Activated B cell treated with CpG ODN at 0.5 μM for 24 hours (primary cell): ENCODE data around the gene SYT13. TPM values are rescaled to one million over a fixed set of nuclear protein-coding genes. Genes with fewer than 3 reads are reported as not detected.

ENCODE experiments used
- ATAC-seq: fragments of 200-7000 bp; cut with Tn5 transposase; one replicate; pipeline ENCODE4 v1.10.0; 2021; ENCODE audit warnings: low read depth, mild to moderate bottlenecking, moderate library complexity
- CTCF ChIA-PET: fragments of 350-600 bp; sonication (Branson Sonifier 250); formaldehyde crosslinking; loops from one replicate; lab custom pipeline; 2021; ENCODE audit warnings: antibody characterized with exemption; lab: Charles Lee
- POLR2A ChIA-PET: fragments of 350-600 bp; sonication (Branson Sonifier 250); formaldehyde crosslinking; loops from one replicate; lab custom pipeline; 2021; ENCODE audit warnings: antibody characterized with exemption; lab: Charles Lee
- DNase-seq: peaks from one replicate; pipeline ENCODE4 v3.0.0; 2022
- H3K27ac Mint-ChIP-seq: one replicate; pipeline ENCODE4 v1.8.0; 2020; ENCODE audit warnings: mixed read lengths
- H3K27me3 Mint-ChIP-seq: one replicate; pipeline ENCODE4 v1.8.0; 2021; ENCODE audit warnings: mixed read lengths
- H3K36me3 Mint-ChIP-seq: one replicate; pipeline ENCODE4 v1.8.0; 2021; ENCODE audit warnings: low read depth, mixed read lengths
- H3K4me1 Mint-ChIP-seq: one replicate; pipeline ENCODE4 v1.8.0; 2021; ENCODE audit warnings: mixed read lengths
- H3K4me3 Mint-ChIP-seq: one replicate; pipeline ENCODE4 v1.8.0; 2020; ENCODE audit warnings: mild to moderate bottlenecking, mixed read lengths
- H3K9me3 Mint-ChIP-seq: one replicate; pipeline ENCODE4 v1.8.0; 2020; ENCODE audit warnings: mixed read lengths
- CTCF ChIP-seq: fragments of 200-600 bp; IDR thresholded peaks from one replicate; pipeline ENCODE4 v1.8.0; 2022; ENCODE audit warnings: antibody characterized with exemption, mild to moderate bottlenecking
- intact Hi-C: fragments of 100-400 bp; cut with micrococcal nuclease; formaldehyde crosslinking; loops from one replicate; pipeline ENCODE4 v1.15.1; 2024
- total RNA-seq: library from RNA; stranded (reverse); gene quantifications from 2 replicates; pipeline ENCODE4 v1.2.3, GENCODE V29; 2022

The SYT13 gene
- total RNA-seq, 1 donor from 2014 or later, result not detected

GRCh38 chr11:45265969-45266675 lies 20.0 kb downstream of the SYT13 start:
- CTCF ChIA-PET, result no interaction called here
- no peak for TF ChIP-seq CTCF
- no peak for DNase-seq

GRCh38 chr11:45264839-45265515 lies 21.2 kb downstream of the SYT13 start:
- CTCF ChIA-PET, result no interaction called here

More at GRCh38 chr11:45265969-45266675, 20.0 kb downstream of the SYT13 start:
- ATAC-seq, result no peak
- POLR2A ChIA-PET, result interaction anchor here (0.6 kb wide), 1 partner anchor 57 kb away, joined by 4 read pairs; no protein-coding TSS in a partner anchor
- Mint-ChIP-seq H3K27me3 (peaks cover 29% of the 10 kb centered on the region), H3K9me3 (peaks cover under 1% of the 10 kb centered on the region), H3K4me3 (no peak overlapping the region), H3K36me3 (no peaks in the 10 kb centered on the region), H3K27ac (no peak overlapping the region), H3K4me1 (no peaks in the 10 kb centered on the region)
- intact Hi-C loops, result no loop called here

GRCh38 chr11:45263773-45264172 lies 22.4 kb downstream of the SYT13 start:
- ChIA-PET POLR2A (no interaction called here), CTCF (no interaction called here)
- Mint-ChIP-seq H3K27me3 (peaks cover 23% of the 10 kb centered on the region), H3K4me3 (no peak overlapping the region), H3K9me3 (no peaks in the 10 kb centered on the region), H3K36me3 (no peaks in the 10 kb centered on the region), H3K27ac (no peak overlapping the region), H3K4me1 (no peaks in the 10 kb centered on the region)
- ATAC-seq (no peak), DNase-seq (no peak)
- no peak for TF ChIP-seq CTCF
- intact Hi-C loops, result no loop called here

More at GRCh38 chr11:45264839-45265515, 21.2 kb downstream of the SYT13 start:
- no peaks in the 10 kb centered on the region for H3K9me3 Mint-ChIP-seq
- no peaks in the 10 kb centered on the region for H3K4me1 Mint-ChIP-seq
- no peak for DNase-seq
- no peak for ATAC-seq
- H3K27ac Mint-ChIP-seq, result no peak overlapping the region
- no peaks in the 10 kb centered on the region for H3K36me3 Mint-ChIP-seq
- no peak for TF ChIP-seq CTCF
- intact Hi-C loops, result no loop called here
- peaks cover 29% of the 10 kb centered on the region for H3K27me3 Mint-ChIP-seq
- POLR2A ChIA-PET, result no interaction called here
- no peak overlapping the region for H3K4me3 Mint-ChIP-seq

- ATAC-seq (no peak), DNase-seq (no peak)
- Mint-ChIP-seq H3K4me1 (no peaks in the 10 kb centered on the region), H3K27ac (no peak overlapping the region), H3K4me3 (no peak overlapping the region), H3K9me3 (no peaks in the 10 kb centered on the region), H3K36me3 (no peaks in the 10 kb centered on the region), H3K27me3 (peaks cover 18% of the 10 kb centered on the region)
- intact Hi-C loops, result no loop called here
- ChIA-PET CTCF (no interaction called here), POLR2A (no interaction called here)
- TF ChIP-seq CTCF, result no peak
These were observed 23.2 kb downstream of the SYT13 start for GRCh38 chr11:45262900-45263299.

GRCh38 chr11:45260071-45260470 lies 26.1 kb downstream of the SYT13 start:
- no peak for DNase-seq
- Mint-ChIP-seq H3K36me3 (no peaks in the 10 kb centered on the region), H3K9me3 (no peaks in the 10 kb centered on the region), H3K4me1 (no peaks in the 10 kb centered on the region), H3K27me3 (peaks cover 23% of the 10 kb centered on the region), H3K4me3 (no peak overlapping the region), H3K27ac (no peak overlapping the region)
- intact Hi-C loops, result no loop called here
- TF ChIP-seq CTCF, result no peak
- no peak for ATAC-seq
- ChIA-PET CTCF (no interaction called here), POLR2A (no interaction called here)
